ENCODE measurements around the gene MGAT3. TPM values are rescaled to one million over a fixed set of nuclear protein-coding genes. Genes with fewer than 3 reads are reported as not detected.

The MGAT3 gene
- total and polyA plus RNA-seq, 2 donors (not counting 1 experiment from before 2014, with no cell fraction given), result 11.1 to 27.8 TPM

- no peak overlapping the region for H3K4me3 ChIP-seq (ENCODE audit: control extremely low read depth in 1 of 5, extremely low read depth in 1 of 5, insufficient read depth in 1 of 5, low read depth in 2 of 5, low read length in 4 of 5)
- WGBS (ENCODE audit: insufficient coverage), result no CpG with 5 or more reads among the region's 4 CpGs
- ATAC-seq (ENCODE audit: low read depth) (no peak), DNase-seq (no peak)
- intact Hi-C loops (cut with micrococcal nuclease), result no loop called here
- no peaks in the 10 kb centered on the region for H3K27me3 Mint-ChIP-seq
- H3K9ac ChIP-seq (ENCODE audit: low read length), result no peak overlapping the region
- H3K4me1 ChIP-seq (ENCODE audit: control insufficient read depth in 2 of 2, insufficient read depth in 2 of 2, low read length in 2 of 2), result peaks cover 6 to 12% of the 10 kb centered on the region in 2 donors
- no peak overlapping the region for H2AFZ ChIP-seq (ENCODE audit: insufficient read depth, low read depth, low read length, poor library complexity, severe bottlenecking)
- H3K4me1 Mint-ChIP-seq, result peaks cover 34% of the 10 kb centered on the region
- H4K20me1 ChIP-seq (ENCODE audit: control insufficient read depth, insufficient read depth, low read length, poor library complexity, severe bottlenecking), result peaks cover 59% of the 10 kb centered on the region
- H3K36me3 ChIP-seq (replicated peaks in 1 of 2; ENCODE audit: control extremely low read depth in 1 of 2, control insufficient read depth in 1 of 2, extremely low read depth in 1 of 2, insufficient read depth in 2 of 2, low read length in 1 of 2), result peaks cover 0 to 88% of the 10 kb centered on the region in 2 experiments
- H3K79me2 ChIP-seq (ENCODE audit: control insufficient read depth, insufficient read depth, low read length), result peaks cover 80% of the 10 kb centered on the region
- no peak overlapping the region for H3K4me3 Mint-ChIP-seq
- CTCF ChIA-PET, result interaction anchor here (0.5 to 2.1 kb wide), 2 partner anchors 21 to 138 kb away, joined by 3 to 11 read pairs; no protein-coding TSS in a partner anchor
- POLR2A ChIA-PET, result no interaction called here
- H3K9me3 Mint-ChIP-seq (ENCODE audit: insufficient read depth), result no peaks in the 10 kb centered on the region
- no peak overlapping the region for H3K4me2 ChIP-seq (replicated peaks; ENCODE audit: low read depth, low read length, poor library complexity, severe bottlenecking)
- H3K27ac Mint-ChIP-seq, result no peak overlapping the region
- H3K27me3 ChIP-seq (replicated peaks in 1 of 4; ENCODE audit: control extremely low read depth in 1 of 4, control insufficient read depth in 3 of 4, insufficient read depth in 4 of 4, low read length in 3 of 4), result no peaks in the 10 kb centered on the region
- TF ChIP-seq EZH2 (IDR thresholded peaks at IDR 0.05; ENCODE audit: borderline replicate concordance, insufficient read depth, low read depth, low read length, poor library complexity, severe bottlenecking) (no peak), CTCF (IDR thresholded peaks at IDR 0.05) (no peak)
- H3K9me3 ChIP-seq (ENCODE audit: control extremely low read depth in 1 of 3, control insufficient read depth in 2 of 3, insufficient read depth in 1 of 3, low read length in 2 of 3), result no peaks in the 10 kb centered on the region
- no peak overlapping the region for H3K27ac ChIP-seq (ENCODE audit: low read length in 2 of 2)
These were observed 51.6 kb downstream of the MGAT3 start for GRCh38 chr22:39508393-39508792.

- Histone ChIP-seq H3K4me3 (ENCODE audit: control extremely low read depth in 1 of 5, extremely low read depth in 1 of 5, insufficient read depth in 1 of 5, low read depth in 2 of 5, low read length in 4 of 5) (no peak overlapping the region), H3K36me3 (replicated peaks in 1 of 2; ENCODE audit: control extremely low read depth in 1 of 2, control insufficient read depth in 1 of 2, extremely low read depth in 1 of 2, insufficient read depth in 2 of 2, low read length in 1 of 2) (peaks cover 0 to 86% of the 10 kb centered on the region in 2 experiments), H3K9me3 (ENCODE audit: control extremely low read depth in 1 of 3, control insufficient read depth in 2 of 3, insufficient read depth in 1 of 3, low read length in 2 of 3) (no peaks in the 10 kb centered on the region), H3K4me1 (ENCODE audit: control insufficient read depth in 2 of 2, insufficient read depth in 2 of 2, low read length in 2 of 2) (peaks cover 0 to 2% of the 10 kb centered on the region in 2 donors), H3K9ac (ENCODE audit: low read length) (no peak overlapping the region), H3K27me3 (replicated peaks in 1 of 4; ENCODE audit: control extremely low read depth in 1 of 4, control insufficient read depth in 3 of 4, insufficient read depth in 4 of 4, low read length in 3 of 4) (no peaks in the 10 kb centered on the region), H4K20me1 (ENCODE audit: control insufficient read depth, insufficient read depth, low read length, poor library complexity, severe bottlenecking) (peaks cover 54% of the 10 kb centered on the region), H3K79me2 (ENCODE audit: control insufficient read depth, insufficient read depth, low read length) (peaks cover 67% of the 10 kb centered on the region), H3K27ac (ENCODE audit: low read length in 2 of 2) (no peak overlapping the region), H3K4me2 (replicated peaks; ENCODE audit: low read depth, low read length, poor library complexity, severe bottlenecking) (no peak overlapping the region), H2AFZ (ENCODE audit: insufficient read depth, low read depth, low read length, poor library complexity, severe bottlenecking) (no peak overlapping the region)
- Mint-ChIP-seq H3K9me3 (ENCODE audit: insufficient read depth) (no peaks in the 10 kb centered on the region), H3K4me3 (no peak overlapping the region), H3K27ac (no peak overlapping the region), H3K27me3 (no peaks in the 10 kb centered on the region), H3K4me1 (peaks cover 31% of the 10 kb centered on the region)
- ChIA-PET CTCF (interaction anchor here (1.0 to 3.3 kb wide), 6 partner anchors 9 to 111 kb away, joined by 3 to 16 read pairs (median 6); partner anchors contain the start of genes ATF4 and TAB1), POLR2A (interaction anchor here (1.5 kb wide), 1 partner anchor 9 kb away, joined by 6 read pairs; the partner anchor contains the start of gene ATF4)
- TF ChIP-seq CTCF (IDR thresholded peaks at IDR 0.05) (no peak), EZH2 (IDR thresholded peaks at IDR 0.05; ENCODE audit: borderline replicate concordance, insufficient read depth, low read depth, low read length, poor library complexity, severe bottlenecking) (no peak)
- no CpG with 5 or more reads among the region's 4 CpGs for WGBS (ENCODE audit: insufficient coverage)
- no peak for DNase-seq
- intact Hi-C loops (cut with micrococcal nuclease), result no loop called here
- no peak for ATAC-seq (ENCODE audit: low read depth)
These were observed 53.8 kb downstream of the MGAT3 start for GRCh38 chr22:39510529-39511149.
